ENCODE data around the gene LPAR3. TPM values are rescaled to one million over a fixed set of nuclear protein-coding genes. Genes with fewer than 3 reads are reported as not detected.

The LPAR3 gene
- total and polyA plus RNA-seq, 2 experiments from 2014 or later, result 0.32 TPM; not detected in 1

DNA sequence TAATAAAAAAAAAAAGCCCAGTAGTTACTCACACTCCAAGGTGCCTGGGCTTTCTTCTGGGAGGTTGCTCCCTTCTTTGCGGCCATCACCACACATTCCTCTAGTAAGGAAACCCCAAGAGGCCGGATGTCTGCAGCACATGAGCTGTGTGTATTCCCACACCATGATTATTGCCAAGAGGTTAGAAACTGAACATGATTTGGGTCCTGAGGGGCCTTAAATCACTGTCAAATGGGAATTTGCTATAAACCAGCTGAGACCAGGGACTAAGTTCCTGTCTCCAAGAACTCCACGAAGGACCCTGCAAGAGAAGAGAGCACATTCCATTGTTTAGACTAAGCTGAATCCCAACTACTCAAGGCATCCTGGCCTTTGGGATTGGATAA lies 117.5 kb downstream of the LPAR3 start:
- in situ Hi-C loops (cut with MboI), result loop anchor here (10.0 kb wide), 1 partner anchor 331 kb away; no protein-coding TSS in a partner anchor
- Histone ChIP-seq H3K4me1 (ENCODE audit: insufficient read depth) (peaks cover 9% of the 10 kb centered on the region; the same call in 1 of the 2 replicates), H3K4me3 (no peak overlapping the region), H3K4me2 (ENCODE audit: unreplicated experiment) (no peak overlapping the region), H3K79me2 (ENCODE audit: insufficient read depth) (no peaks in the 10 kb centered on the region), H3K27ac (no peak overlapping the region), H3K9me3 (ENCODE audit: low read depth) (no peaks in the 10 kb centered on the region), H3K27me3 (replicated peaks; ENCODE audit: insufficient read depth) (no peaks in the 10 kb centered on the region), H3K9me2 (ENCODE audit: insufficient read depth) (no peaks in the 10 kb centered on the region), H2AFZ (no peak overlapping the region), H4K20me1 (ENCODE audit: insufficient read depth) (no peaks in the 10 kb centered on the region), H3F3A (ENCODE audit: insufficient read depth) (no peaks in the 10 kb centered on the region), H3K9ac (no peak overlapping the region), H3K36me3 (ENCODE audit: low read depth) (no peaks in the 10 kb centered on the region)
- 61 to 67% methylated on average over 3 of the region's 3 CpGs for WGBS, 2 experiments (ENCODE audit: low coverage in 1 of 2, low lambda C conversion rate in 2 of 2, missing lambda C conversion rate in 2 of 2)
- DNase-seq, result no peak
- no peak for TF ChIP-seq EZH2phosphoT487 (IDR thresholded peaks at IDR 0.05; ENCODE audit: insufficient read depth, low read depth)
- TF ChIP-seq EZH2 (IDR thresholded peaks at IDR 0.05; ENCODE audit: insufficient read depth, poor library complexity, severe bottlenecking), result no peak

DNA sequence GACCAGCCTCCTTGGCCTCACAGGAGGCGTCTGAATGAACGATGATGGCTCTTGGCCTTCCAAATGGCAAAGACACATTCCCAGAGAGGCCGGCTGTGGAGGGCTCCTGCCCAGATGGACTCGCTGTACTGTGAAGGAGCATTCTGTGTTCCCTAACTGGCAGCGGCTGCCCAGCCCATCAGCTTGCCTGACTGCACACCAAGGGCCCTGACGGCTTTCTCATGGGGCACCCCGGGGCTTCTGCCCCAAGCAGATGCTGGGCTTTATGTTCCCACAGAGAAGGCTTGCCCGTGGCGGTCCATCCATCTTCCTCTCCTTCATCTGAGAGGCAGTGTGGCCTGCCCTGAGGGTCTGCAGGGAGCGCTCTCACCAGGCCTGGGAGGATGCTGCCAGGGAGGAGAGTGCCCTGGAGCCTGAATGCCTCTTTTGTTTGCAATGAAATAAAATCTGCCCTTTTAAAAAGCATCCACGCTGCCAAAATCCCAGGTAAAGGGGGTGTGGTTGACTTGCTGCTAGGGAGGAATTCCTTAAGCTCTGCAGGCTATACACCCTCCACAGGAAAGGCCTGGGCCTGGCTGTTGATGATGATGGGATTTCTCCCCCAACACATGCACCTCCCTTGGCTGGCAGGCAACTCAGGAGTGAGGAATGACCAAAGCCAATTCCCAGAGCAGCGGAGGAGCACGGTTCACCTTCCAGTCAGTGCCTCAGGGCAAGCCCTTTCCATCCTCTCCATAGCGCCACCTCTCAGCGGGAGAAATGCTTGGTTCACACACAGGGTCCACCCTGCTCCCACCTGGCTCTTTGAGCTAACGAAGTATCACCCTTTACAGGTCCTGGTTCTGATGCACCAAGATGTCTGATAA lies 118.1 kb downstream of the LPAR3 start:
- no peaks in the 10 kb centered on the region for H3K27me3 ChIP-seq (replicated peaks; ENCODE audit: insufficient read depth)
- TF ChIP-seq EZH2 (IDR thresholded peaks at IDR 0.05; ENCODE audit: insufficient read depth, poor library complexity, severe bottlenecking) (no peak), EZH2phosphoT487 (IDR thresholded peaks at IDR 0.05; ENCODE audit: insufficient read depth, low read depth) (no peak)
- no peaks in the 10 kb centered on the region for H3K9me2 ChIP-seq (ENCODE audit: insufficient read depth)
- no peak overlapping the region for H3K27ac ChIP-seq
- no peaks in the 10 kb centered on the region for H3F3A ChIP-seq (ENCODE audit: insufficient read depth)
- no peaks in the 10 kb centered on the region for H3K36me3 ChIP-seq (ENCODE audit: low read depth)
- no peaks in the 10 kb centered on the region for H3K79me2 ChIP-seq (ENCODE audit: insufficient read depth)
- H3K4me2 ChIP-seq (ENCODE audit: unreplicated experiment), result no peak overlapping the region
- H4K20me1 ChIP-seq (ENCODE audit: insufficient read depth), result no peaks in the 10 kb centered on the region
- H3K4me1 ChIP-seq (ENCODE audit: insufficient read depth), result peaks cover 5% of the 10 kb centered on the region; the same call in 1 of the 2 replicates
- in situ Hi-C loops (cut with MboI), result loop anchor here (10.0 to 25.0 kb wide), 3 partner anchors 330 to 838 kb away; partner anchors contain the start of gene PRKACB
- H3K9ac ChIP-seq, result no peak overlapping the region
- H3K9me3 ChIP-seq (ENCODE audit: low read depth), result no peaks in the 10 kb centered on the region
- H2AFZ ChIP-seq, result no peak overlapping the region
- no peak overlapping the region for H3K4me3 ChIP-seq
- DNase-seq, result no peak
- 79 to 82% methylated on average over 15 to 16 of the region's 16 CpGs for WGBS, 2 experiments (ENCODE audit: low coverage in 1 of 2, low lambda C conversion rate in 2 of 2, missing lambda C conversion rate in 2 of 2)

GRCh38 chr1:84773933-84774497 lies 119.0 kb downstream of the LPAR3 start:
- no peaks in the 10 kb centered on the region for H3K79me2 ChIP-seq (ENCODE audit: insufficient read depth)
- in situ Hi-C loops (cut with MboI), result loop anchor here (10.0 to 25.0 kb wide), 3 partner anchors 329 to 837 kb away; partner anchors contain the start of gene PRKACB
- 72 to 76% methylated on average over 4 of the region's 4 CpGs for WGBS, 2 experiments (ENCODE audit: low coverage in 1 of 2, low lambda C conversion rate in 2 of 2, missing lambda C conversion rate in 2 of 2)

DNA sequence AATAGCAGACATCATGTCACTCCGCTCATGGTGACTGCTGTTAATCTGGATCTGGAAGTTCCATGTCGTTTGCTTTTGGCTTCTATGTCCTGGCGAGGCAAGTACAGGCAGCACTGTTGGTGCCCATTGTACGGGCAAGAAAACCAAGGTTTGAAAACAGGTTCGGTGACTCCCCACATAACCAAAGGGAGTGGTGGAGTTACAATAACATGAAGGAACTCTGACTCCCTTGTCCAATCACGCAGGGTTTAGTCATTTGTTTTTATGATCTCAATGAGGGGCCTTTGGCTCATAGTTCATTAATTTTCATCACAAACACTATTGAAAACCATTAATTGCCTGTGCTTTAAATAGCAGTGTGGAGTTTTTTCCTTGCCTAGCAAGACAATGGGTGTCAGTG lies 119.8 kb downstream of the LPAR3 start:
- no peaks in the 10 kb centered on the region for H3F3A ChIP-seq (ENCODE audit: insufficient read depth)
- no peak overlapping the region for H2AFZ ChIP-seq
- 60 to 77% methylated on average over 6 of the region's 6 CpGs for WGBS, 2 experiments (ENCODE audit: low coverage in 1 of 2, low lambda C conversion rate in 2 of 2, missing lambda C conversion rate in 2 of 2)
- H3K27me3 ChIP-seq (replicated peaks; ENCODE audit: insufficient read depth), result no peaks in the 10 kb centered on the region
- no peaks in the 10 kb centered on the region for H4K20me1 ChIP-seq (ENCODE audit: insufficient read depth)
- H3K79me2 ChIP-seq (ENCODE audit: insufficient read depth), result no peaks in the 10 kb centered on the region
- TF ChIP-seq EZH2 (IDR thresholded peaks at IDR 0.05; ENCODE audit: insufficient read depth, poor library complexity, severe bottlenecking) (no peak), EZH2phosphoT487 (IDR thresholded peaks at IDR 0.05; ENCODE audit: insufficient read depth, low read depth) (no peak)
- no peaks in the 10 kb centered on the region for H3K9me2 ChIP-seq (ENCODE audit: insufficient read depth)
- no peaks in the 10 kb centered on the region for H3K9me3 ChIP-seq (ENCODE audit: low read depth)
- peaks cover 3% of the 10 kb centered on the region; the same call in 1 of the 2 replicates for H3K4me1 ChIP-seq (ENCODE audit: insufficient read depth)
- no peak overlapping the region for H3K4me3 ChIP-seq
- H3K27ac ChIP-seq, result no peak overlapping the region
- H3K4me2 ChIP-seq (ENCODE audit: unreplicated experiment), result no peak overlapping the region
- no peak overlapping the region for H3K9ac ChIP-seq
- H3K36me3 ChIP-seq (ENCODE audit: low read depth), result no peaks in the 10 kb centered on the region
- DNase-seq, result no peak
- in situ Hi-C loops (cut with MboI), result loop anchor here (10.0 to 25.0 kb wide), 3 partner anchors 328 to 836 kb away; partner anchors contain the start of gene PRKACB

More at GRCh38 chr1:84773933-84774497, 119.0 kb downstream of the LPAR3 start:
- peaks cover 3% of the 10 kb centered on the region; the same call in 1 of the 2 replicates for H3K4me1 ChIP-seq (ENCODE audit: insufficient read depth)
- no peak overlapping the region for H3K9ac ChIP-seq
- H4K20me1 ChIP-seq (ENCODE audit: insufficient read depth), result no peaks in the 10 kb centered on the region
- H3K4me2 ChIP-seq (ENCODE audit: unreplicated experiment), result no peak overlapping the region
- H3K9me2 ChIP-seq (ENCODE audit: insufficient read depth), result no peaks in the 10 kb centered on the region
- H3K4me3 ChIP-seq, result no peak overlapping the region
- DNase-seq, result no peak
- TF ChIP-seq EZH2phosphoT487 (IDR thresholded peaks at IDR 0.05; ENCODE audit: insufficient read depth, low read depth) (no peak), EZH2 (IDR thresholded peaks at IDR 0.05; ENCODE audit: insufficient read depth, poor library complexity, severe bottlenecking) (no peak)
- no peaks in the 10 kb centered on the region for H3K27me3 ChIP-seq (replicated peaks; ENCODE audit: insufficient read depth)
- no peaks in the 10 kb centered on the region for H3K36me3 ChIP-seq (ENCODE audit: low read depth)
- no peak overlapping the region for H3K27ac ChIP-seq
- no peak overlapping the region for H2AFZ ChIP-seq
- no peaks in the 10 kb centered on the region for H3F3A ChIP-seq (ENCODE audit: insufficient read depth)
- H3K9me3 ChIP-seq (ENCODE audit: low read depth), result no peaks in the 10 kb centered on the region
